Keratinocyte (primary cell): ENCODE data around the gene NFYC. TPM values are rescaled to one million over a fixed set of nuclear protein-coding genes. Genes with fewer than 3 reads are reported as not detected.

Experiments used
- DNase-seq: peaks from one replicate; pipeline ENCODE4 v3.0.0-alpha.2; 2011; ENCODE audit warnings: low read depth, missing footprints, low spot score
- FAIRE-seq: peaks from 2 replicates; lab custom pipeline; 2011; peaks lifted over from hg19 to GRCh38; lab: Jason Lieb, UNC
- H2AFZ ChIP-seq: 2 replicates; pipeline ENCODE4 v1.6.0; 2012; ENCODE audit warnings: low read length, control low read depth, inconsistent platforms; ENCODE audit not compliant: control insufficient read depth
- H3K27ac ChIP-seq: 2 replicates; pipeline ENCODE4 v1.5.1; 2011; ENCODE audit warnings: low read length; ENCODE audit not compliant: control insufficient read depth, insufficient read depth
- H3K27me3 ChIP-seq: 3 replicates; pipeline ENCODE4 v1.6.0; 2011; ENCODE audit warnings: low read length; ENCODE audit not compliant: control insufficient read depth, insufficient read depth; ENCODE audit errors: extremely low read depth
- H3K36me3 ChIP-seq, 2 experiments: 2 replicates in 1 of 2; 3 replicates in 1 of 2; pipeline ENCODE4 v1.5.1; 2011; ENCODE audit warnings: low read length in 2 of 2, mild to moderate bottlenecking in 1 of 2; ENCODE audit not compliant: control insufficient read depth in 2 of 2, insufficient read depth in 2 of 2; ENCODE audit errors: extremely low read depth in 1 of 2
- H3K4me1 ChIP-seq: 3 replicates; pipeline ENCODE4 v1.5.1; 2011; ENCODE audit warnings: low read length; ENCODE audit not compliant: control insufficient read depth, insufficient read depth; ENCODE audit errors: extremely low read depth
- H3K4me2 ChIP-seq: 3 replicates; pipeline ENCODE4 v1.6.0; 2011; ENCODE audit warnings: low read depth, low read length; ENCODE audit not compliant: control insufficient read depth, insufficient read depth; ENCODE audit errors: extremely low read depth
- H3K4me3 ChIP-seq, 3 experiments: fragments of 200-600 bp in 1 of 3; sonication (generic) in 1 of 3; 2 replicates in 2 of 3; 3 replicates in 1 of 3; pipeline ENCODE4 v1.5.1; 2011 to 2016; ENCODE audit warnings: low read length in 3 of 3, mild to moderate bottlenecking in 3 of 3, control low read depth in 2 of 3, inconsistent platforms in 1 of 3, low read depth in 1 of 3, mixed read lengths in 1 of 3, mixed run types in 1 of 3, moderate library complexity in 1 of 3; ENCODE audit not compliant: control insufficient read depth in 2 of 3, insufficient read depth in 2 of 3; ENCODE audit errors: extremely low read depth in 1 of 3
- H3K79me2 ChIP-seq: 2 replicates; pipeline ENCODE4 v1.6.0; 2012; ENCODE audit warnings: low read length; ENCODE audit not compliant: control insufficient read depth, insufficient read depth
- H3K9ac ChIP-seq: 3 replicates; pipeline ENCODE4 v1.6.0; 2011; ENCODE audit warnings: low read length; ENCODE audit not compliant: control insufficient read depth, insufficient read depth; ENCODE audit errors: extremely low read depth
- H3K9me1 ChIP-seq: 3 replicates; pipeline ENCODE4 v1.6.0; 2011; ENCODE audit warnings: low read length; ENCODE audit not compliant: control insufficient read depth, insufficient read depth; ENCODE audit errors: extremely low read depth
- H3K9me3 ChIP-seq: 2 replicates; pipeline ENCODE4 v1.5.1; 2012; ENCODE audit warnings: low read depth, low read length; ENCODE audit not compliant: control insufficient read depth
- H4K20me1 ChIP-seq: 3 replicates; pipeline ENCODE4 v1.6.0; 2011; ENCODE audit warnings: low read length; ENCODE audit not compliant: control insufficient read depth, insufficient read depth; ENCODE audit errors: extremely low read depth
- EZH2 ChIP-seq: IDR thresholded peaks from one replicate; pipeline ENCODE4 v1.6.1; 2012; ENCODE audit warnings: inconsistent platforms, mild to moderate bottlenecking, low read length, moderate library complexity
- dilution Hi-C: fragments of 300-500 bp; cut with MboI; formaldehyde crosslinking; loops from one replicate; pipeline ENCODE4 v1.7.0; 2020; ENCODE audit warnings: low sequenced_read_pairs; ENCODE audit not compliant: extremely low pct_ligation_motif_present
- polyA plus RNA-seq, 5 experiments: library from polyadenylated mRNA; depleted of rRNA in 3 of 5; stranded (reverse) in 3 of 5; stranded (forward) in 1 of 5; unstranded in 1 of 5; fragments of >200 nt; gene quantifications; 1 replicate in 1 of 5; 2 replicates in 3 of 5; 3 replicates in 1 of 5; pipeline versions ENCODE4 v1.2.1 to v1.2.3, GENCODE V29; 2011 to 2012; ENCODE audit warnings: missing spikeins in 2 of 5, low read depth in 1 of 5, low replicate concordance in 1 of 5
- TF ChIP-seq, protein P1 (sequence below), 3 experiments: IDR thresholded peaks in 1 of 3; conservative IDR thresholded peaks in 1 of 3; optimal IDR thresholded peaks in 1 of 3; 2 replicates in 2 of 3; 3 replicates in 1 of 3; pipeline versions ENCODE3 to v1.5.1; 2011; ENCODE audit warnings: low read length in 3 of 3, mild to moderate bottlenecking in 3 of 3, moderate library complexity in 2 of 3, control low read depth in 1 of 3, inconsistent platforms in 1 of 3; ENCODE audit not compliant: insufficient read depth in 2 of 3; ENCODE audit errors: extremely low read depth in 1 of 3

The NFYC gene
- polyA plus RNA-seq, 1 donor (not counting 4 experiments of a cell fraction or from before 2014, with no cell fraction given): 32.4 TPM

DNA sequence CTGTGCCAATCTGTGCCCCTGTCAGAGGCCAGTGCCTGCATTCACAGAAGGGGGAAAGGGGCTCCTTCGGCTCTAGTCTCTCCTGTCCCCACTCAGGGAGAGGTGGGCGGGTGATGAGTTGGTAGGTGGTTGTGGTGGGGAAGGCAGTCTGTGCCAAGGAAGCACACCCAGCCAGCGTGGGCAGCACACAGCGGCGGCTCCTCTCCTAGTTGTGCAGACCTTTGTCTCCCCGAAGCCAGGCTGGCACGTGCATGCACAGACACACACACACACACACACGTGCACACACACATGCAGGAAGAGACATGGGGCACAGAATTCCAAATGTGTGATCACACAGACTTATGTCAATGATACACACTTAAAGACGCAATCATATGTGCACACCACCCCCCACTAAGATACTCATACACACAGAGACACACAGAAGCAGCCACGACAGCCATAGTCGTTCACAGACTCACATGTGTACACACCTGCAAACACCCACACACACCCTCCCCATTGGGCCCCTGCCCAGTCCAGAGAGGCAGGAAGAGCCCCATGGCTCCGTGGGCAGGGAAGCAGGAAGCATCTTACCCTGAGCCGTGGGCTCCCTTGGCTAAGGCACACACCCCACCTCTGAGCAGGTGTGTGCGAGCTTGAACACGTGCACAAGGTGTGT is 42.4 kb upstream of the NFYC start:
- Histone ChIP-seq H2AFZ (no peak overlapping the region), H3K79me2 (no peaks in the 10 kb centered on the region), H3K4me1 (peaks cover 33% of the 10 kb centered on the region), H3K9ac (no peak overlapping the region), H3K4me3 (no peak overlapping the region), H3K27me3 (peaks cover 2% of the 10 kb centered on the region), H3K36me3 (no peaks in the 10 kb centered on the region), H4K20me1 (no peaks in the 10 kb centered on the region), H3K27ac (no peak overlapping the region), H3K9me3 (no peaks in the 10 kb centered on the region), H3K4me2 (no peak overlapping the region), H3K9me1 (no peaks in the 10 kb centered on the region)
- FAIRE-seq: no peak
- no peak for DNase-seq
- dilution Hi-C loops: no loop called here
- TF ChIP-seq EZH2: no peak
- TF ChIP-seq, protein P1, sequence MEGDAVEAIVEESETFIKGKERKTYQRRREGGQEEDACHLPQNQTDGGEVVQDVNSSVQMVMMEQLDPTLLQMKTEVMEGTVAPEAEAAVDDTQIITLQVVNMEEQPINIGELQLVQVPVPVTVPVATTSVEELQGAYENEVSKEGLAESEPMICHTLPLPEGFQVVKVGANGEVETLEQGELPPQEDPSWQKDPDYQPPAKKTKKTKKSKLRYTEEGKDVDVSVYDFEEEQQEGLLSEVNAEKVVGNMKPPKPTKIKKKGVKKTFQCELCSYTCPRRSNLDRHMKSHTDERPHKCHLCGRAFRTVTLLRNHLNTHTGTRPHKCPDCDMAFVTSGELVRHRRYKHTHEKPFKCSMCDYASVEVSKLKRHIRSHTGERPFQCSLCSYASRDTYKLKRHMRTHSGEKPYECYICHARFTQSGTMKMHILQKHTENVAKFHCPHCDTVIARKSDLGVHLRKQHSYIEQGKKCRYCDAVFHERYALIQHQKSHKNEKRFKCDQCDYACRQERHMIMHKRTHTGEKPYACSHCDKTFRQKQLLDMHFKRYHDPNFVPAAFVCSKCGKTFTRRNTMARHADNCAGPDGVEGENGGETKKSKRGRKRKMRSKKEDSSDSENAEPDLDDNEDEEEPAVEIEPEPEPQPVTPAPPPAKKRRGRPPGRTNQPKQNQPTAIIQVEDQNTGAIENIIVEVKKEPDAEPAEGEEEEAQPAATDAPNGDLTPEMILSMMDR (optimal IDR thresholded peaks at IDR 0.05 in 1 of 3, IDR thresholded peaks at IDR 0.05 in 1 of 3, conservative IDR thresholded peaks at IDR 0.05 in 1 of 3; ENCODE audit: extremely low read depth in 1 of 3, insufficient read depth in 2 of 3, low read length in 3 of 3): no peak

DNA sequence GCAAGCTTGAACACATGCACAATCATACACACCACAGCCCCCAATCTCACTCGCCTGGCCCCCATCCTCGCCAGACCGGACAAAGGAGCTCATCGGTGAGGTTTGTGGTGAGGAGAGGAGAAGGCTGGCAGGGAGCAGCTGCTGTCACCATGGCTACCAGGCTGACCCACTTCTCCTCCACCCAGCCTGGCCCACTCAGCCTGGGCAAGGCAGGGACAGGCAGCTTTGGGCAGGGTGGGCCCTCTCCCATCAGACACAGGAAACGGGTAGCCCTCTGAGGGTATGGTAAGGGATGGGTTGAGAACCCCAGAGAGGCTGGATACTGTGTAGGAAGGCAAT is 41.9 kb upstream of the NFYC start:
- Histone ChIP-seq H3K4me3 (no peak overlapping the region), H3K27ac (no peak overlapping the region), H3K9me1 (no peaks in the 10 kb centered on the region), H4K20me1 (no peaks in the 10 kb centered on the region), H3K27me3 (peaks cover 2% of the 10 kb centered on the region), H3K9me3 (no peaks in the 10 kb centered on the region), H3K79me2 (no peaks in the 10 kb centered on the region), H3K9ac (no peak overlapping the region), H3K36me3 (no peaks in the 10 kb centered on the region), H3K4me2 (no peak overlapping the region), H3K4me1 (peaks cover 33% of the 10 kb centered on the region), H2AFZ (no peak overlapping the region)
- FAIRE-seq (no peak), DNase-seq (no peak)
- dilution Hi-C loops: no loop called here
- TF ChIP-seq, protein P1 (optimal IDR thresholded peaks at IDR 0.05 in 1 of 3, IDR thresholded peaks at IDR 0.05 in 1 of 3, conservative IDR thresholded peaks at IDR 0.05 in 1 of 3; ENCODE audit: extremely low read depth in 1 of 3, insufficient read depth in 2 of 3, low read length in 3 of 3): no peak
- no peak for TF ChIP-seq EZH2
